Stomach (tissue), 4 donors: ENCODE results near the gene TUBAL3.

Experiments
- CTCF ChIP-seq, 7 experiments: fragments of 450-650 bp in 4 of 7; fragments of 200-600 bp in 3 of 7; sonication (generic) in 3 of 7; IDR thresholded peaks; one replicate each; pipeline ENCODE4 v1.5.1; 2016 to 2019; ENCODE audit warnings: antibody characterized with exemption in 7 of 7, control low read depth in 2 of 7, mild to moderate bottlenecking in 1 of 7
- POLR2A ChIP-seq, 4 donors: fragments of 450-650 bp; IDR thresholded peaks; one replicate each; pipeline ENCODE4 v1.6.1; 2016; ENCODE audit warnings: antibody characterized with exemption in 4 of 4, control low read depth in 2 of 4, mild to moderate bottlenecking in 1 of 4, moderate library complexity in 1 of 4

- no peak for TF ChIP-seq POLR2A (IDR thresholded peaks at IDR 0.05)
- TF ChIP-seq CTCF (IDR thresholded peaks at IDR 0.05): no peak
Observed at GRCh38 chr10:5416981-5417380, 12.4 kb upstream of the TUBAL3 start.
